SU-DHL-6 (cell line): ENCODE data around the gene MFN2.

ENCODE experiments used
- CTCF ChIP-seq: fragments of 200-600 bp; sonication (generic); IDR thresholded peaks from one replicate; pipeline ENCODE4 v1.5.1; 2017; ENCODE audit warnings: antibody characterized with exemption, mild to moderate bottlenecking, low read length, moderate library complexity; ENCODE audit not compliant: insufficient read depth, poor library complexity, severe bottlenecking
- EZH2phosphoT487 ChIP-seq: fragments of 200-600 bp; sonication (generic), shearing (Covaris generic); conservative IDR thresholded peaks from 2 replicates; pipeline ENCODE4 v1.6.1; 2018; ENCODE audit warnings: mild to moderate bottlenecking, antibody characterized with exemption, low read length, moderate library complexity, mixed read lengths

- TF ChIP-seq CTCF: no peak
- no peak for TF ChIP-seq EZH2phosphoT487
These were observed 58.9 kb downstream of the MFN2 start for GRCh38 chr1:12039164-12039525.
